Measurements from ENCODE around the gene SMIM20. TPM values are rescaled to one million over a fixed set of nuclear protein-coding genes. Genes with fewer than 3 reads are reported as not detected.
A peak's percentile ranks its signal among the peaks of the same experiment; 100 is the strongest.

Gene SMIM20
- total RNA-seq, 2 donors from 2014 or later, result 35.9 to 40.8 TPM

DNA sequence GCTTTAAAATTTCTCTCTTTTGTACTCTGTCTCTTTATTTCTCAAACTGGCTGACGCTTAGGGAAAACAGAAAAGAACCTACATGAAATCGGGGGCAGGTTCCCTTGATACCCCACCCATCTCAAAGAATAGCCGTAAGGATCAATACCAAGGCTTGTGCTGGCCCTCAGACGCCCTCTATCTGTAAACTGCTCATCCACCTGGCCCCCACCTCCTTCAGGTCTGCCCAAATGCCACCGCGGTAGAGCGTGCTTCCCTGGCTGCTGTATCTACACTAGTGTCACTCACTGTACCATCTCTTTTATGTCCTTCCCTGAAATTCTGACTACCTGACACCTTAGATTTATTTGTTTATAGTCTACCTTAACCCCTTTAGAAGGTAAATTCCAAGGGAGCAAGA lies 62.8 kb downstream of the SMIM20 start:
- Mint-ChIP-seq H3K4me1 (peaks cover 14% of the 10 kb centered on the region), H3K27me3 (ENCODE audit: insufficient read depth) (no peaks in the 10 kb centered on the region), H3K9me3 (peaks cover 19% of the 10 kb centered on the region), H3K4me3 (no peak overlapping the region), H3K27ac (no peak overlapping the region), H3K36me3 (ENCODE audit: low read depth) (peaks cover 2% of the 10 kb centered on the region)
- Histone ChIP-seq H3K9me3 (ENCODE audit: control insufficient read depth, low read length) (no peaks in the 10 kb centered on the region), H3K27me3 (ENCODE audit: control insufficient read depth, insufficient read depth, low read length, poor library complexity, severe bottlenecking) (no peaks in the 10 kb centered on the region), H3K9ac (ENCODE audit: extremely low read depth, low read length, poor library complexity, severe bottlenecking) (no peak overlapping the region), H3K27ac (ENCODE audit: low read depth, low read length) (no peak overlapping the region), H3K4me1 (ENCODE audit: control insufficient read depth, insufficient read depth, low read length) (no peaks in the 10 kb centered on the region), H3K4me3 (ENCODE audit: low read length) (no peak overlapping the region), H3K36me3 (ENCODE audit: control insufficient read depth, insufficient read depth, low read length) (no peaks in the 10 kb centered on the region)
- WGBS, 2 experiments (ENCODE audit: insufficient coverage in 1 of 2, insufficient read length in 1 of 2), result 74 to 77% methylated on average over 5 to 7 of the region's 7 CpGs
- TF ChIP-seq, protein P1, sequence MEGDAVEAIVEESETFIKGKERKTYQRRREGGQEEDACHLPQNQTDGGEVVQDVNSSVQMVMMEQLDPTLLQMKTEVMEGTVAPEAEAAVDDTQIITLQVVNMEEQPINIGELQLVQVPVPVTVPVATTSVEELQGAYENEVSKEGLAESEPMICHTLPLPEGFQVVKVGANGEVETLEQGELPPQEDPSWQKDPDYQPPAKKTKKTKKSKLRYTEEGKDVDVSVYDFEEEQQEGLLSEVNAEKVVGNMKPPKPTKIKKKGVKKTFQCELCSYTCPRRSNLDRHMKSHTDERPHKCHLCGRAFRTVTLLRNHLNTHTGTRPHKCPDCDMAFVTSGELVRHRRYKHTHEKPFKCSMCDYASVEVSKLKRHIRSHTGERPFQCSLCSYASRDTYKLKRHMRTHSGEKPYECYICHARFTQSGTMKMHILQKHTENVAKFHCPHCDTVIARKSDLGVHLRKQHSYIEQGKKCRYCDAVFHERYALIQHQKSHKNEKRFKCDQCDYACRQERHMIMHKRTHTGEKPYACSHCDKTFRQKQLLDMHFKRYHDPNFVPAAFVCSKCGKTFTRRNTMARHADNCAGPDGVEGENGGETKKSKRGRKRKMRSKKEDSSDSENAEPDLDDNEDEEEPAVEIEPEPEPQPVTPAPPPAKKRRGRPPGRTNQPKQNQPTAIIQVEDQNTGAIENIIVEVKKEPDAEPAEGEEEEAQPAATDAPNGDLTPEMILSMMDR (conservative IDR thresholded peaks at IDR 0.05), result no peak
- DNase-seq, result no peak

DNA sequence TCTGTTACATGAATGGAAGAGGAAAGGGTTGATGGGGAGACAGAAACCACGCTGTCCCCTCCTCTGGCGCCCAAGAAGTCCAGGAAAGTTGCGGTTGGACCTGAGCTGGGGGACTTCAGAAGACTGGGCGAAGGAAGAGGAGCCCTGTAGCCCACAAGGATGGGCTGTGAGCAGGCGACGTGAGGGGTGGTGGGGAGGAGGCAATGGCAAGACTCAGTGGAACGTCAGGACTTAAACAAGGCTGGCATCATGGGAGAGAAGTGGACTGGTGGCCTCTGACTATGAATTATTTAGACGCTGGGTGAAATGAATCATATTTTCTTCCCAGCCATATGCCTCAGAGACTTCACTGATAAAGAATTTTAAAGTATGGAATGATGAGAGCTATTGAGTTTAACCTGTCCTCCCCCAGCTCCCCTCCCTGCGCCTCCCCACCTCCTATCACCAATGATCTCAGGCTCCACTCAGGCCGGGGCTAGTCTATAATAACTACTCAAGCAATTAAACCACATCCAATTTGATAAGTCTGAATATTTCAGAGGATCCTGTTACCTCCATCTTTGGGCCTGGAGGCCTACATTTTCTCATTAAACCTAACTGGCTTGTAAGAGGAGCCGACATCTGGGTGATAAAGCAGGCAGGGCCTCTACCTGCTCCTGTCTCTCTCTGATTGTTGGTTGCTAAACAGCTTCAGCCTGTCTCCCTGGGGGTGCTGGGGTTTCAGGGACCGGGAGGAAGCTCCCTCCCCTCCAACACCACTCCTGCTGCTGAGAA lies 63.6 kb downstream of the SMIM20 start:
- H3K27ac Mint-ChIP-seq, result peak overlapping the region; percentile 83

DNA sequence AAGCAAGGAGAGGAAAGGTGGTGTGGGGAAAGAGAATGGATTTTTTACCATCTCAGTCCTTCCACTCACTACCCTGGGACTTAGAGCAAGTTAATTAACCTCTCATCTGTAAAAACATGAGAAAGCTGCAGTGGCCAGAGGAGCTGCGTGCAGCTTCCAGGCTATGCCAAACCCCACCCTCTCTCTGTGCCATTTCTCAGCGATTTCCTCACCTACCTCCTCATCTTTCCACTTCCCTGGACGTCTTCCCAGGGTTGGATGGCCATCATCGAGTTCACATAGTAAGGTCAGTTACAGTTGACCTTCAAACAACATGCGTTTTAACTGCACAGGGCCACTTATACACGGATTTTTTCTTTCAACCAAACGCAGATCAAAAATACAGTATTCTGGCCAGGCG lies 64.3 kb downstream of the SMIM20 start:
- Histone ChIP-seq H3K27me3 (ENCODE audit: control insufficient read depth, insufficient read depth, low read length, poor library complexity, severe bottlenecking) (no peaks in the 10 kb centered on the region), H3K4me3 (ENCODE audit: low read length) (no peak overlapping the region), H3K27ac (ENCODE audit: low read depth, low read length) (no peak overlapping the region), H3K4me1 (ENCODE audit: control insufficient read depth, insufficient read depth, low read length) (no peaks in the 10 kb centered on the region), H3K9ac (ENCODE audit: extremely low read depth, low read length, poor library complexity, severe bottlenecking) (no peak overlapping the region), H3K36me3 (ENCODE audit: control insufficient read depth, insufficient read depth, low read length) (no peaks in the 10 kb centered on the region), H3K9me3 (ENCODE audit: control insufficient read depth, low read length) (no peaks in the 10 kb centered on the region)
- Mint-ChIP-seq H3K27ac (peak overlapping the region; percentile 83), H3K4me1 (peaks cover 14% of the 10 kb centered on the region), H3K4me3 (no peak overlapping the region), H3K27me3 (ENCODE audit: insufficient read depth) (no peaks in the 10 kb centered on the region), H3K9me3 (peaks cover 19% of the 10 kb centered on the region), H3K36me3 (ENCODE audit: low read depth) (peaks cover 2% of the 10 kb centered on the region)
- 83 to 93% methylated on average over 8 of the region's 8 CpGs for WGBS, 2 experiments (ENCODE audit: insufficient coverage in 1 of 2, insufficient read length in 1 of 2)
- TF ChIP-seq, protein P1 (conservative IDR thresholded peaks at IDR 0.05), result no peak
- no peak for DNase-seq

More for the DNA sequence above, 63.6 kb downstream of the SMIM20 start:
- Mint-ChIP-seq H3K36me3 (ENCODE audit: low read depth) (peaks cover 2% of the 10 kb centered on the region), H3K27me3 (ENCODE audit: insufficient read depth) (no peaks in the 10 kb centered on the region), H3K9me3 (peaks cover 19% of the 10 kb centered on the region), H3K4me1 (peaks cover 14% of the 10 kb centered on the region), H3K4me3 (no peak overlapping the region)
- no peaks in the 10 kb centered on the region for H3K27me3 ChIP-seq (ENCODE audit: control insufficient read depth, insufficient read depth, low read length, poor library complexity, severe bottlenecking)
- H3K27ac ChIP-seq (ENCODE audit: low read depth, low read length), result no peak overlapping the region
- H3K4me1 ChIP-seq (ENCODE audit: control insufficient read depth, insufficient read depth, low read length), result no peaks in the 10 kb centered on the region
- H3K9me3 ChIP-seq (ENCODE audit: control insufficient read depth, low read length), result no peaks in the 10 kb centered on the region
- H3K9ac ChIP-seq (ENCODE audit: extremely low read depth, low read length, poor library complexity, severe bottlenecking), result no peak overlapping the region
- H3K36me3 ChIP-seq (ENCODE audit: control insufficient read depth, insufficient read depth, low read length), result no peaks in the 10 kb centered on the region
- WGBS, 2 experiments (ENCODE audit: insufficient coverage in 1 of 2, insufficient read length in 1 of 2), result 82 to 95% methylated on average over 7 to 12 of the region's 12 CpGs
- peak; percentile 79 for DNase-seq
- H3K4me3 ChIP-seq (ENCODE audit: low read length), result no peak overlapping the region
- TF ChIP-seq, protein P1 (conservative IDR thresholded peaks at IDR 0.05), result no peak

Other genes starting within 250 kb of the SMIM20 start
- gene SEL1L3, start 51.2 kb upstream of the SMIM20 start, total RNA-seq, result 10 to 100 TPM; 14.9 to 24.5 TPM